CD14-positive monocyte (primary cell): Measurements from ENCODE around the gene TSPAN16. TPM values are rescaled to one million over a fixed set of nuclear protein-coding genes. Genes with fewer than 3 reads are reported as not detected.

Experiments used
- DNase-seq, 3 donors: peaks; one replicate each; pipeline ENCODE4 v3.0.0-alpha.2; 2011 to 2022
- H2AFZ ChIP-seq: 2 replicates; pipeline ENCODE4 v1.6.0; 2012; ENCODE audit warnings: mild to moderate bottlenecking, low read depth, low read length, inconsistent platforms; ENCODE audit not compliant: insufficient read depth, poor library complexity, severe bottlenecking
- H3K27ac ChIP-seq, 2 donors: 1 replicate in 1 of 2; 2 replicates in 1 of 2; pipeline ENCODE4 v1.5.1; 2012 to 2013; ENCODE audit warnings: low read length in 2 of 2, control low read depth in 1 of 2, inconsistent platforms in 1 of 2, low read depth in 1 of 2, mild to moderate bottlenecking in 1 of 2
- H3K27me3 ChIP-seq, 2 donors: one replicate each; pipeline versions ENCODE4 v1.6.0 to v1.6.1; 2011 to 2013; ENCODE audit warnings: low read length in 2 of 2; ENCODE audit not compliant: control insufficient read depth in 2 of 2, insufficient read depth in 2 of 2
- H3K36me3 ChIP-seq, 2 donors: replicated peaks in 1 of 2; 1 replicate in 1 of 2; 2 replicates in 1 of 2; pipeline versions ENCODE4 v1.5.1 to v1.6.1; 2012 to 2013; ENCODE audit warnings: low read length in 2 of 2, control low read depth in 1 of 2, inconsistent platforms in 1 of 2, mild to moderate bottlenecking in 1 of 2; ENCODE audit not compliant: insufficient read depth in 2 of 2, control insufficient read depth in 1 of 2
- H3K4me1 ChIP-seq, 2 donors: 1 replicate in 1 of 2; 2 replicates in 1 of 2; pipeline versions ENCODE4 v1.5.1 to v1.6.1; 2012 to 2013; ENCODE audit warnings: low read length in 2 of 2, control low read depth in 1 of 2, inconsistent platforms in 1 of 2, mild to moderate bottlenecking in 1 of 2, moderate library complexity in 1 of 2; ENCODE audit not compliant: insufficient read depth in 2 of 2, control insufficient read depth in 1 of 2
- H3K4me2 ChIP-seq: replicated peaks from 2 replicates; pipeline ENCODE3; 2012; ENCODE audit warnings: low read length, moderate library complexity, mild to moderate bottlenecking; ENCODE audit not compliant: poor library complexity, severe bottlenecking; ENCODE audit errors: extremely low read depth
- H3K4me3 ChIP-seq, 3 experiments: fragments of 200-600 bp in 1 of 3; sonication (generic) in 1 of 3; replicated peaks in 1 of 3; 1 replicate in 2 of 3; 2 replicates in 1 of 3; pipeline ENCODE4 v1.5.1; 2011 to 2013; ENCODE audit warnings: low read length in 3 of 3, mild to moderate bottlenecking in 3 of 3, control low read depth in 2 of 3, low read depth in 2 of 3, inconsistent platforms in 1 of 3, moderate library complexity in 1 of 3
- H3K79me2 ChIP-seq: 2 replicates; pipeline ENCODE4 v1.6.0; 2012; ENCODE audit warnings: mild to moderate bottlenecking, control low read depth, inconsistent platforms, low read length, moderate library complexity; ENCODE audit not compliant: insufficient read depth
- H3K9ac ChIP-seq: 2 replicates; pipeline ENCODE4 v1.6.0; 2017; ENCODE audit warnings: low read length, mild to moderate bottlenecking; ENCODE audit not compliant: insufficient read depth, poor library complexity, severe bottlenecking
- H3K9me3 ChIP-seq, 2 donors: replicated peaks in 1 of 2; 1 replicate in 1 of 2; 2 replicates in 1 of 2; pipeline versions ENCODE4 v1.5.1 to v1.6.1; 2012 to 2013; ENCODE audit warnings: low read length in 2 of 2, control low read depth in 1 of 2; ENCODE audit not compliant: control insufficient read depth in 1 of 2, insufficient read depth in 1 of 2
- H4K20me1 ChIP-seq: 2 replicates; pipeline ENCODE4 v1.6.0; 2012; ENCODE audit warnings: mild to moderate bottlenecking, low read length, control low read depth, moderate library complexity; ENCODE audit not compliant: insufficient read depth
- H3K27ac Mint-ChIP-seq, 7 donors: one replicate each; pipeline ENCODE4 v1.8.0; 2020; ENCODE audit warnings: mild to moderate bottlenecking in 7 of 7, mixed read lengths in 7 of 7, moderate library complexity in 6 of 7, inconsistent platforms in 2 of 7
- H3K27me3 Mint-ChIP-seq, 3 donors: one replicate each; pipeline ENCODE4 v1.8.0; 2021 to 2022; ENCODE audit warnings: low read depth in 3 of 3, mild to moderate bottlenecking in 3 of 3, mixed read lengths in 3 of 3, moderate library complexity in 3 of 3, inconsistent platforms in 1 of 3
- H3K36me3 Mint-ChIP-seq, 2 donors: one replicate each; pipeline ENCODE4 v1.8.0; 2020; ENCODE audit warnings: mixed read lengths in 2 of 2, inconsistent platforms in 1 of 2, mild to moderate bottlenecking in 1 of 2
- H3K4me1 Mint-ChIP-seq: one replicate; pipeline ENCODE4 v1.8.0; 2020; ENCODE audit warnings: mild to moderate bottlenecking, mixed read lengths
- H3K4me3 Mint-ChIP-seq, 2 donors: one replicate each; pipeline ENCODE4 v1.8.0; 2020; ENCODE audit warnings: mild to moderate bottlenecking in 2 of 2, mixed read lengths in 2 of 2, moderate library complexity in 1 of 2
- H3K9me3 Mint-ChIP-seq, 7 donors: one replicate each; pipeline ENCODE4 v1.8.0; 2020 to 2022; ENCODE audit warnings: mixed read lengths in 7 of 7, mild to moderate bottlenecking in 6 of 7, moderate library complexity in 6 of 7, inconsistent platforms in 2 of 7
- CTCF ChIP-seq: fragments of 200-600 bp; IDR thresholded peaks from one replicate; pipeline ENCODE4 v1.8.0; 2022; ENCODE audit warnings: antibody characterized with exemption, mild to moderate bottlenecking
- WGBS: methylation state at CpG from one replicate; pipeline ENCODE4 v1.1.5; 2013; ENCODE audit warnings: missing lambda C conversion rate; ENCODE audit not compliant: insufficient coverage; 5-methylcytosine and 5-hydroxymethylcytosine counted together
- intact Hi-C, 2 donors: fragments of 100-400 bp; cut with micrococcal nuclease; formaldehyde crosslinking; loops; one replicate each; pipeline versions ENCODE4 v1.15.0 to v1.15.1; 2023
- polyA plus RNA-seq, 3 donors: library from polyadenylated mRNA; depleted of rRNA in 1 of 3; unstranded in 2 of 3; stranded (reverse) in 1 of 3; fragments of 300-500 nt in 2 of 3; fragments of >200 nt in 1 of 3; fragmentation: Illumina TruSeq in 2 of 3; gene quantifications; 1 replicate in 2 of 3; 2 replicates in 1 of 3; pipeline ENCODE4 v1.2.3, GENCODE V29; 2012 to 2021

Gene TSPAN16
- polyA plus RNA-seq, 3 donors = 0.08 to 0.31 TPM; not detected in 1

GRCh38 chr19:11288349-11288748, 7.6 kb upstream of the TSPAN16 start:
- no peak overlapping the region for H2AFZ ChIP-seq
- peaks cover 32% of the 10 kb centered on the region for H3K4me1 Mint-ChIP-seq
- no peaks in the 10 kb centered on the region for H3K9me3 ChIP-seq
- H3K27me3 Mint-ChIP-seq = peaks cover 32 to 46% (median 44%) of the 10 kb centered on the region in 3 donors
- 80% methylated on average over 1 of the region's 7 CpGs for WGBS
- peak; percentile 35 to 55 (median 44) for DNase-seq
- no peaks in the 10 kb centered on the region for H4K20me1 ChIP-seq
- H3K36me3 Mint-ChIP-seq = no peaks in the 10 kb centered on the region
- no peak overlapping the region for H3K4me2 ChIP-seq
- peaks cover 6 to 29% of the 10 kb centered on the region in 2 donors for H3K27me3 ChIP-seq
- H3K9ac ChIP-seq = no peak overlapping the region
- H3K27ac ChIP-seq = no peak overlapping the region
- H3K9me3 Mint-ChIP-seq = peaks cover 0 to 3% (median 0%) of the 10 kb centered on the region in 7 donors
- no peak overlapping the region for H3K4me3 ChIP-seq
- intact Hi-C loops = loop anchor here (1.0 to 5.0 kb wide), 2 partner anchors 158 to 159 kb away; no protein-coding TSS in a partner anchor
- peak overlapping the region in 1 of 2 donors; percentile 42 for H3K4me3 Mint-ChIP-seq
- H3K4me1 ChIP-seq = peaks cover 30 to 34% of the 10 kb centered on the region in 2 donors
- no peak overlapping the region for H3K27ac Mint-ChIP-seq
- no peaks in the 10 kb centered on the region for H3K36me3 ChIP-seq
- TF ChIP-seq CTCF = peak; percentile 75
- H3K79me2 ChIP-seq = no peaks in the 10 kb centered on the region

- H2AFZ ChIP-seq = no peak overlapping the region
- peaks cover 0 to 1% (median 0%) of the 10 kb centered on the region in 7 donors for H3K9me3 Mint-ChIP-seq
- no peak overlapping the region for H3K4me3 ChIP-seq
- H3K4me1 ChIP-seq = peaks cover 49 to 50% of the 10 kb centered on the region in 2 donors
- no peak overlapping the region for H3K4me2 ChIP-seq
- H3K27me3 ChIP-seq = peaks cover 0 to 14% of the 10 kb centered on the region in 2 donors
- WGBS = no CpG with 5 or more reads among the region's 4 CpGs
- no peaks in the 10 kb centered on the region for H3K36me3 Mint-ChIP-seq
- no peak overlapping the region for H3K4me3 Mint-ChIP-seq
- no peaks in the 10 kb centered on the region for H3K36me3 ChIP-seq
- H3K27ac ChIP-seq = no peak overlapping the region
- intact Hi-C loops = loop anchor here in 1 of 2 donors (5.0 to 10.0 kb wide), 3 partner anchors 92 to 275 kb away; partner anchors contain the start of genes ELAVL3 and EPOR
- no peak overlapping the region for H3K27ac Mint-ChIP-seq
- no peaks in the 10 kb centered on the region for H3K9me3 ChIP-seq
- no peaks in the 10 kb centered on the region for H3K79me2 ChIP-seq
- H3K4me1 Mint-ChIP-seq = peaks cover 48% of the 10 kb centered on the region
- no peak for DNase-seq
- H4K20me1 ChIP-seq = no peaks in the 10 kb centered on the region
- no peak for TF ChIP-seq CTCF
- H3K27me3 Mint-ChIP-seq = peaks cover 19 to 32% (median 27%) of the 10 kb centered on the region in 3 donors
- no peak overlapping the region for H3K9ac ChIP-seq
Measured at GRCh38 chr19:11290256-11290655, 5.7 kb upstream of the TSPAN16 start.
